Measurements from ENCODE around the gene SPTLC3.
A peak's percentile ranks its signal among the peaks of the same experiment; 100 is the strongest.

Gene SPTLC3

DNA sequence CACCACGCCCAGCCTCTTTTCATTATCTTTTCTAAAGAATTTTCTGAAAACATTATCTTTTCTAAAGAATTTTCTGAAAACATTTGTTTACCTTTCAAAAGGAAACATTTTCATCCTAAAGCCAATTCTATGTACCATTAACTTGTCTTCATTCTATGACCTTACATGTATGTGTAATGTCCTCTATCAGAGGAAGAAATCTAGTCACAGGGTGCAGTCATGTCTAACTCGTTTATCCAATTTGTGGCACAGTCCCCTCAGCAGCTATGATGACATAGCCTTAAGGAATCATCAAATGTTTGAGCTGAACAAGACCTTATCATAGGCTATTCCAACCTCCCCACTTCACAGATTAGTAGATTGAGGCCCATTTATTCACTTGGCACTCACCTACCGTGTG lies 21.5 kb upstream of the SPTLC3 start:
- DNase-seq: no peak

DNA sequence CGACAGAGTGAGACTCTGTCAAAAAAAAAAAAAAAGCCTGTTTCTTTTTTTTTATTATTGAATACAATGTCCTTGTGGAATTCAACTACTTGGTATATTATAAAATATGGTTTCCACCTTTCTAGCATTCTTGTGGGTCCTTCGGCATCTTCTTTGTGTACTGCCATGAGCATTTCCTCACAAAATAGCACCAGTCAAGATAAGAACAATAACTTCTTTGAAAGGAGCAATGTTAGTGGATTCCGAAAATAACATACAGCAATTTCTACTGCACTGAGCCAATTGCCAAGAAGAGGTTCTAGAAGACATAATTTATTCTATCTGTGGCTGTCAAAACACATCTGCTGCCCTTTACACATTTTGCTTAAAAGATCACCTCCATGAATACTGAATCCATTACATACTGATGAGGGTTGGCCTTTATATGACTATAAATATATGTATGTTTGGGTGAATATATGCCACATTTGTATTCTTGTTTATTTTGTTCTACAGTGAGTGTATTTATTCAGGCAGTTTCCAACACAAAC lies 19.1 kb upstream of the SPTLC3 start:
- DNase-seq: no peak

GRCh38 chr20:12997128-12997655 lies 11.6 kb upstream of the SPTLC3 start:
- no peak for DNase-seq

- no peak for DNase-seq
Measured at GRCh38 chr20:12998046-12998445, 10.7 kb upstream of the SPTLC3 start.

DNA sequence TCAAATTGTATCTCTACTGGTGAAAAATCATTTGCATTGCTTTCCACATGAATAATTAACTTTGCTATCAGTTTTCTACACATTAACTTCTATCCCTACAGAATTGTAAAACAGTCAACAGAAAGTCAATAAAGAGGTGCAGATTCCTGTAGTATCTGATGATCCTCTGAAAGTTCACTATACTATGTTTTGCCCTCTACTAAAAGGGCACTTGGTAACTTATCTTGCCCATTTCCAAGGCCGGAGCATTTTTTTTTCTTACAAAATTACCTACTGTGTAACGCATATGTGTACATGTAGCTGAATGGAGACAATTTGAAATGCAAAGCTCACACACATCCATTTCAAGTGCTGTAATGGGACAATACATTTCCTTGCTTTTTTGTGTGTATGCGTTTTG lies 9.6 kb upstream of the SPTLC3 start:
- no peak for DNase-seq

DNA sequence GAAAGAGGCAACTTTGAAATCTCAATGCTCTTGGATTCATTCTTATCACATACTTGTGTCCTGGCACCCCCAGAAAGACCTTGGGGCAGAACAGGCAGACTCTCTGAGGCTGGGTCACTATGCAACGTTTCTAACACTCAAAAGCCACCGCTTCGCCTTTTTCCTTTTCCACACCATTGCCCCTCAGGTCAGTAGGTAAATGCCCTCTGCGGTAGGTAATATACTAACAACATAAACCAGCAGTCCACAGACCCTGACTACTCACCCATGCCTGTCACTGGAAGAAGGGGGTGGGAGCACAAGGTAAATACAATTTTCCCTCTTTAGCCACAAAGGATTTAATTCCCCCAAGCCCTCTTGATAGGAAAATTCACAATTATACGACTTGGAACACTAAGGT lies 6.5 kb upstream of the SPTLC3 start:
- DNase-seq: no peak

DNA sequence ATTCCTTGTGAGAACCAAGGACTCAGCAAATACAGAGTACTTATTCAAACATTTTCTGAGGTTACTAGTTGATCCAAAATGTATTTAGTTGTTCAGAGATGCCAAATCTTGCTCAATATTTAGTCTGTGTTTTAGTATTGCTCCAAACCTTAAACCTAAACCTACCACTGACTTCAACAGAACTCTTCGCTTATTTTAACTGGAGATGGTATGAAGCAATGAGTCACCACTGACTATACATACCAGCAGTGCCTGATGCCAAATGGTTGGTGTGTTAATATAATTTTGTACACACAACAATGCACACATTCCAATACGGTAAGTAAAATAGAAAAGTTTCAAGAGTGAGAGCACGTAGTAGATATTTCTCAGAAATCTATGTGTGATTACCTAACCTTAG lies 1.9 kb upstream of the SPTLC3 start:
- DNase-seq: no peak

GRCh38 chr20:13007596-13007995 lies 1.2 kb upstream of the SPTLC3 start:
- no peak for DNase-seq

DNA sequence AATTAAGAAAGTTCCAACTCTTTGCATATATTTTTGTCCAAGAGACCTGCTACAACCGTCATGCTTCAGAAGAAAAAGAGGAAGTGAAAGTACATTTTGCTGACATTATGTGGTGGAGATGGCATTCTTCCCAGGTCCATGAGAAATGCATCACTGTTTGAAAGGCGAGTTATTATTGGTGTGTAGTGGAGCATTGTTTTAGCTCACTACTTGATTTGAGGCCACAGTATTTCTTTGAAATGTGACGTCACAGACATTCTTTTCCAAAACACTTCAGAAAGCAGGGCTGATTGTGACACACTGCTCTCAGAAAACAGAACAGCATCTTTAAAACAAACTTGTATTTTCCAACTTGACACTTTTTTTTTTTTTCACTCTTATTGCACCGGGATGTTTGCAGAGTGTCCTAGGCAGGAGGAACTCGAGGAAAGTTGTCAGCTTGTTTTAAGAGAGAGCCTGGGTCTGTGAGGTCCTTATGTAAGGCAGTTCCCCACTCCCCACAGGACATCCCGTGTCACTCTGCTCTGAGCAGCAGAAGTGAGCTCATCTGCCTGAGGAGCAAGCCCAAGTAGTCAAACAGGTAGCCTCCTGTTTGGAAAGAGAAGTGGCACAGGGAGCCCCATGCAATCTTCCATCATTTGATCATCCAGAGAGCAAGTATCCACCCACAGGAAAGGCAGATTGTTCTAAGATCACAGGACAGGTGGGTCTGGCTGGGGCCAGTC lies 1.1 kb downstream of the SPTLC3 start:
- DNase-seq: peak; percentile 24 to 34

DNA sequence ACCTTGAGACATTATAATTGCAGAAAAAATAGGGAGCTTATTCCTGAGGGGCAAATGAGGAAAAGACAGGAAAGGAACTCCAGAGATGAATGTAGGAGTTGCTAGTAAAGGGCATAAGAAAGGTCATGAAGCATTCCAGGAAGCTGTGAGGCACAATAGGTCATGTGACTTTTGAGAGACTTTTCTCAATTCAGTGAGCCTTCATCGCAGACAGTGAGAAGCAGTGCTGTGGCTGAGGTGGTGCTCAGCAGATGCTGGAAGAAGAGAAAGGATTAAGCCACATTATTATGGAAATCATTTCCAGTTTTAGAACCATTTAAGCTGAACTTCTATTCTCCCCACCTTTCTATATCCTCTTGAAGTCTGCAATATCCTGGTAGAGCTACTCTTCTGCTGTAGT lies 4.1 kb downstream of the SPTLC3 start:
- no peak for DNase-seq

- no peak for DNase-seq
Measured at GRCh38 chr20:13013411-13013810, 4.6 kb downstream of the SPTLC3 start.

- no peak for DNase-seq
Measured at GRCh38 chr20:13017235-13017634, 8.5 kb downstream of the SPTLC3 start.

DNA sequence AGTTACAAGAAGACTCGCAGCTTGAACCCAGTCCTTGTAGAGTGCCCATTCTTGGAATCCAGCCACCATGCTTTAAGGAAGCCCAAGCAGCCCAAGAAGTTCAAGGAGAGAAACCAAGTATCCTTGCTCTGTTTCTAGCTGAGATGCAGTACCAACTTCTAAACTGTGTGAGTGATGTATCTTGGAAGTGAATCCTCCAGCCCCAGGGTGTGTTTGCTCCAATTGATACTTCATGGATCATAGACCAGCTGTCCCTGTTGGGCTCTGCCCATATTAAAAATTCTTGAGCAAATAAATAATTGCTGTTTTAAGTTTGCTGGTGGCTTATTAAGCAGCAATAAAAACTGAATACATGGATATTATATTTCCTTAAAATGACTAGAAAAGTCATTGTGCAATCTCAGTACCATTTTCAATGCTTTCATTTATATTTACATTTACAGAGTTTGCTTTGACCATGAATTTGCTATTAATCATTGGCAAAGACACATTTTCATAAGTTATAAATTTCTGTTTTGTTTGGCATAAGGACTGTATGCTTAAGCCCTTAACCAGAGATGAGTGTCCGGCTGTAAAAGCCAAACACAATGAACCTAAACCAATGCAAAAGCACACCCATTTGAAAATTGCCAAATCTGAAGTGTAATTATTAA lies 9.2 kb downstream of the SPTLC3 start:
- DNase-seq: no peak

- DNase-seq: no peak
Measured at GRCh38 chr20:13021205-13021970, 12.6 kb downstream of the SPTLC3 start.

GRCh38 chr20:13022401-13023155 lies 13.8 kb downstream of the SPTLC3 start:
- DNase-seq: no peak

GRCh38 chr20:13024596-13024995 lies 15.8 kb downstream of the SPTLC3 start:
- DNase-seq: no peak

GRCh38 chr20:13025181-13025580 lies 16.4 kb downstream of the SPTLC3 start:
- DNase-seq: no peak

- DNase-seq: no peak
Measured at GRCh38 chr20:13028001-13028400, 19.2 kb downstream of the SPTLC3 start.

- no peak for DNase-seq
Measured at GRCh38 chr20:13028673-13029072, 19.9 kb downstream of the SPTLC3 start.

GRCh38 chr20:13029687-13030375 lies 21.1 kb downstream of the SPTLC3 start:
- DNase-seq: no peak

GRCh38 chr20:13031751-13032150 lies 23.0 kb downstream of the SPTLC3 start:
- DNase-seq: no peak

DNA sequence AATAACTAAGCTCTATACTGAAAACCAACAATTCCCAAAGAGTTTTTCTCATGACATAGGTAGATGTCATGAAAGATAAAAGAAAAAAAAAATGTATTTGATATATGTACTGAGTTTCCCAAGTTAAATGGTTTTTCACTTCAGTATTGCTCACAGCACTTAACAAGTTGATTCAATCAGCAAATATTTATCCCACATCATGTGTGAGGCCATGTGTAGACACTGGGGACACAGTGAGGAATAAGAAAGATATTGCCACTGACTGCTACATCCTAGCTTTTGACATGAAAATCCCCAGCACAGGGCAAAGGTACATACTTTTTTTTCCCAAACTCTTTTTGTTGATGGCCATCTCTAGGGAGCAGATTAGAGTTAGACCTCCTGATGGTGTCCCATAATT lies 25.3 kb downstream of the SPTLC3 start:
- DNase-seq: no peak
